NCI-H345 (cell line): ENCODE data around the gene C15orf62.
A peak's percentile ranks its signal among the peaks of the same experiment; 100 is the strongest.

Source experiments
- DNase-seq: peaks from one replicate; lab custom pipeline; 2025; lab: John Stamatoyannopoulos, UW

C15orf62 gene

GRCh38 chr15:40785164-40785563, 15.4 kb downstream of the C15orf62 start:
- no peak for DNase-seq

- DNase-seq, result no peak
These were observed 16.0 kb downstream of the C15orf62 start for GRCh38 chr15:40785814-40786213.

GRCh38 chr15:40787344-40787841, 17.6 kb downstream of the C15orf62 start:
- DNase-seq, result peak; percentile 96

GRCh38 chr15:40787991-40788390, 18.2 kb downstream of the C15orf62 start:
- DNase-seq, result peak; percentile 76

- no peak for DNase-seq
These were observed 19.3 kb downstream of the C15orf62 start for GRCh38 chr15:40789119-40789518.

- no peak for DNase-seq
These were observed 20.2 kb downstream of the C15orf62 start for GRCh38 chr15:40789999-40790398.

GRCh38 chr15:40790718-40791117, 20.9 kb downstream of the C15orf62 start:
- no peak for DNase-seq

- DNase-seq, result no peak
These were observed 22.6 kb downstream of the C15orf62 start for GRCh38 chr15:40792394-40792793.

- DNase-seq, result peak; percentile 35
These were observed 23.6 kb downstream of the C15orf62 start for GRCh38 chr15:40793216-40793989.

GRCh38 chr15:40796041-40796440, 26.3 kb downstream of the C15orf62 start:
- DNase-seq, result no peak

- DNase-seq, result no peak
These were observed 26.7 kb downstream of the C15orf62 start for GRCh38 chr15:40796512-40796911.

- DNase-seq, result no peak
These were observed 29.7 kb downstream of the C15orf62 start for GRCh38 chr15:40799523-40799922.

GRCh38 chr15:40803076-40803475, 33.3 kb downstream of the C15orf62 start:
- DNase-seq, result no peak

GRCh38 chr15:40803688-40804087, 33.9 kb downstream of the C15orf62 start:
- no peak for DNase-seq

- no peak for DNase-seq
These were observed 36.9 kb downstream of the C15orf62 start for GRCh38 chr15:40806672-40807027.

- peak; percentile 97 for DNase-seq
These were observed 37.5 kb downstream of the C15orf62 start, which contains the start of the genes DNAJC17 and ZFYVE19 for GRCh38 chr15:40807028-40807887. Gene DNAJC17, minus strand, starts transcription at chr15:40807473. Its CDS starts 27 bp downstream, at chr15:40807446. Gene ZFYVE19, plus strand, starts transcription at chr15:40807089. Its CDS starts 501 bp downstream, at chr15:40807590.

GRCh38 chr15:40807888-40808461, 38.2 kb downstream of the C15orf62 start:
- DNase-seq, result no peak

GRCh38 chr15:40808861-40809450, 39.2 kb downstream of the C15orf62 start:
- DNase-seq, result no peak

GRCh38 chr15:40812721-40813425, 43.1 kb downstream of the C15orf62 start:
- no peak for DNase-seq

GRCh38 chr15:40815042-40815698, 45.4 kb downstream of the C15orf62 start:
- DNase-seq, result no peak

GRCh38 chr15:40819048-40819447, 49.3 kb downstream of the C15orf62 start:
- no peak for DNase-seq
